ENCODE data around the gene TSPAN15. TPM values are rescaled to one million over a fixed set of nuclear protein-coding genes. Genes with fewer than 3 reads are reported as not detected.

Gene TSPAN15
- total RNA-seq, 4 donors from 2014 or later, result 17.2 to 58.1 (median 24.4) TPM

DNA sequence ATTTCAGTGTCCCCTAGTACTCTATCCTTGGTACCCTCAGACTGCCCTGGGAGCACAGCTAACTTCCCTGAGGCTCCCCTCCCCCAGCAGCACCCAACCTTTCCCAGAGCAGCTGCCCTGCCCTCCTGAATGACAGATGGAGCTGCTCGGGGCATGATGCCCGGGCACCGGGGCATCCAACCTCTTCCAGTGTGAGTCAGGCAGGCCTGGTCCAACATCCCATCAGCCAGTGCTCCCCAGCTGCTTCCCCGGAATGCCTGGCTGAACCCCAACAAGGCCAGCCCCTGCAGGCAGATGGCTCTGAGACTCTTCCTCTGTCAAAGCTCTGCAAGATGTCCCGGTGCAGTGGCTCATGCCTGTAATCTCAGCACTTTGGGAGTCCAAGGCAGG, 11.9 kb upstream of the TSPAN15 start:
- Histone ChIP-seq H3K27me3 (no peaks in the 10 kb centered on the region), H3K27ac (peak overlapping the region; percentile 68 to 71), H3K36me3 (no peaks in the 10 kb centered on the region), H3K4me1 (peaks cover 0 to 11% of the 10 kb centered on the region in 2 donors), H3K9me3 (no peaks in the 10 kb centered on the region), H3K4me3 (no peak overlapping the region)
- peak; percentile 45 to 54 for DNase-seq
- TF ChIP-seq, protein P1, sequence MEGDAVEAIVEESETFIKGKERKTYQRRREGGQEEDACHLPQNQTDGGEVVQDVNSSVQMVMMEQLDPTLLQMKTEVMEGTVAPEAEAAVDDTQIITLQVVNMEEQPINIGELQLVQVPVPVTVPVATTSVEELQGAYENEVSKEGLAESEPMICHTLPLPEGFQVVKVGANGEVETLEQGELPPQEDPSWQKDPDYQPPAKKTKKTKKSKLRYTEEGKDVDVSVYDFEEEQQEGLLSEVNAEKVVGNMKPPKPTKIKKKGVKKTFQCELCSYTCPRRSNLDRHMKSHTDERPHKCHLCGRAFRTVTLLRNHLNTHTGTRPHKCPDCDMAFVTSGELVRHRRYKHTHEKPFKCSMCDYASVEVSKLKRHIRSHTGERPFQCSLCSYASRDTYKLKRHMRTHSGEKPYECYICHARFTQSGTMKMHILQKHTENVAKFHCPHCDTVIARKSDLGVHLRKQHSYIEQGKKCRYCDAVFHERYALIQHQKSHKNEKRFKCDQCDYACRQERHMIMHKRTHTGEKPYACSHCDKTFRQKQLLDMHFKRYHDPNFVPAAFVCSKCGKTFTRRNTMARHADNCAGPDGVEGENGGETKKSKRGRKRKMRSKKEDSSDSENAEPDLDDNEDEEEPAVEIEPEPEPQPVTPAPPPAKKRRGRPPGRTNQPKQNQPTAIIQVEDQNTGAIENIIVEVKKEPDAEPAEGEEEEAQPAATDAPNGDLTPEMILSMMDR (IDR thresholded peaks at IDR 0.05), result no peak
- no peak for TF ChIP-seq POLR2A (IDR thresholded peaks at IDR 0.05)
- intact Hi-C loops (cut with DNase I; ENCODE audit: low total_unique reads), result no loop called here

DNA sequence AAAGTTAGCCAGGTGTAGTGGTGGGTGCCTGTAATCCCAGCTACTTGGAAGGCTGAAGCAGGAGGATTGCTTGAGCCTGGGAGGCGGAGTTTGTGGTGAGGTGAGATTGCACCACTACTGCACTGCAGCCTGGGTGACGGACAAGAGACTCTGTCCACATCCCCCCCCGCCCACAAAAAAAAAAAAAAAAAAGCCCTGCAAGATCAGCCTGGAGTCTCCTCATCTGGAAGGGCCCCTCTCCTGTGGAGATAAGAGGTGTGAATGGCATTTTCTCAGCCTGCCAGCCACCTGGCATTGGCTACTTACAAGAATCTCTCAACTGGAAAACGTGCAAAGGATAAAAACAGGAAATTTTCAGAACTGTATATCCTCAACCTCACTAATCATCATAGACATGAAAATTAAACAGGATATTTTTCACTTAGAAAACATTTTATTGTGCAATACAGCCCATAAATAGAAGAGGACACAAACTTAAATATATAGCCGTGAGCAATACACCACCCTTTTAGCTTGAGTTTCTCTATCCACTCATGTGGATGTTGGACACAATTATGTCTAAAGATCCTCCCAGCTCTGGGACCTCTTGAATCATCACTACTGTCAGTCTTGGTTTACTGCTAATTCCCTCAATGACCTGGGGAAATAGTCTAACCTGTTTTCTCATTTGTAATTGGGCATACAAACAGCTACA, 11.3 kb upstream of the TSPAN15 start:
- peak overlapping the region; percentile 68 to 71 for H3K27ac ChIP-seq
- H3K9me3 ChIP-seq, result no peaks in the 10 kb centered on the region
- peaks cover 0 to 11% of the 10 kb centered on the region in 2 donors for H3K4me1 ChIP-seq
- H3K27me3 ChIP-seq, result no peaks in the 10 kb centered on the region
- H3K36me3 ChIP-seq, result no peaks in the 10 kb centered on the region
- intact Hi-C loops (cut with DNase I; ENCODE audit: low total_unique reads), result no loop called here
- no peak overlapping the region for H3K4me3 ChIP-seq
- no peak for TF ChIP-seq POLR2A (IDR thresholded peaks at IDR 0.05)
- TF ChIP-seq, protein P1 (IDR thresholded peaks at IDR 0.05), result no peak
- DNase-seq, result peak in 1 of 2 donors; percentile 65

DNA sequence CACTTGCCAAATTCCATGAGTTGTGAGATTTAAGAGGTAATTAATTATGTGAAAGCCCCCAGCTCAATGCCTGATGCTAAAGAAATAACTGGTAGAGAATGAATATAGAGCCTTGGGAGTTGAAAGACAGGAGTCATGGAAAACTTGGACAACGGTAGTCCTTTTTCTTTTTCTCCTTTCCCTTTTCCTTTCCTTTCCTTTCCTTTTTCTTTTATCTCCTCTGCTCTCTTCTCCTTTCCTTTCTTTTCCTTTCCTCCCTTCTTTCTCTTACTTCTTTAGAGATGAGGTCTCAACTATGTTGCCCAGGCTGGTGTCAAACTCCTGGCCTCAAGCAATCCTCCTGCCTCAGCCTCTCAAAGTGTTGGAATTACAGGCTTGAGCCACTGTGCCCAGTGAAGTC, 7.9 kb upstream of the TSPAN15 start:
- intact Hi-C loops (cut with DNase I; ENCODE audit: low total_unique reads), result no loop called here
- TF ChIP-seq, protein P1 (IDR thresholded peaks at IDR 0.05), result no peak
- no peak for TF ChIP-seq POLR2A (IDR thresholded peaks at IDR 0.05)
- peaks cover 0 to 11% of the 10 kb centered on the region in 2 donors for H3K4me1 ChIP-seq
- H3K27me3 ChIP-seq, result no peaks in the 10 kb centered on the region
- H3K9me3 ChIP-seq, result no peaks in the 10 kb centered on the region
- DNase-seq, result no peak
- no peak overlapping the region for H3K27ac ChIP-seq
- H3K36me3 ChIP-seq, result no peaks in the 10 kb centered on the region
- no peak overlapping the region for H3K4me3 ChIP-seq

DNA sequence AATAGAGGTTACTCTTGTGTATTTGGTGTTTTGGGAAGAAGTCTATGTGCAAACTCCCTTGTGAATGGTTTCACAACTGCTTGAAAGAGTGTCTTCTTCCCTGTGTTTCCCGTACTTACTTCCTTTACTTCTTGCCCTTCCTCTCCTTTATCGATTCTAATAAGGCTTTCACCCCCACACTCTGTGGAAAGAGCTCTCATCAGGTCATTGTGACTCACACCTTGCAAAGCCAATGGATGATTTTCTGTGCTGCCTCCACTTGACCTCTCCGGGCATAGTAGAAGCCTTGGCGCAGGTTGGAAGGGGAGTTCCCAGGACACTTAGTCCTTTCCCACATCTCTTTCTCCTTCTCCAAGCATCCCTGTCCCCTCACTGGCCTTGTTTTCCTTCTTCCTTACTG, 6.2 kb upstream of the TSPAN15 start:
- no peaks in the 10 kb centered on the region for H3K27me3 ChIP-seq
- H3K4me3 ChIP-seq, result no peak overlapping the region
- no peak for TF ChIP-seq POLR2A (IDR thresholded peaks at IDR 0.05)
- TF ChIP-seq, protein P1 (IDR thresholded peaks at IDR 0.05), result no peak
- peak overlapping the region in 1 of 2 donors; percentile 72 for H3K27ac ChIP-seq
- intact Hi-C loops (cut with DNase I; ENCODE audit: low total_unique reads), result no loop called here
- H3K9me3 ChIP-seq, result no peaks in the 10 kb centered on the region
- H3K4me1 ChIP-seq, result no peaks in the 10 kb centered on the region
- H3K36me3 ChIP-seq, result no peaks in the 10 kb centered on the region
- DNase-seq, result no peak

DNA sequence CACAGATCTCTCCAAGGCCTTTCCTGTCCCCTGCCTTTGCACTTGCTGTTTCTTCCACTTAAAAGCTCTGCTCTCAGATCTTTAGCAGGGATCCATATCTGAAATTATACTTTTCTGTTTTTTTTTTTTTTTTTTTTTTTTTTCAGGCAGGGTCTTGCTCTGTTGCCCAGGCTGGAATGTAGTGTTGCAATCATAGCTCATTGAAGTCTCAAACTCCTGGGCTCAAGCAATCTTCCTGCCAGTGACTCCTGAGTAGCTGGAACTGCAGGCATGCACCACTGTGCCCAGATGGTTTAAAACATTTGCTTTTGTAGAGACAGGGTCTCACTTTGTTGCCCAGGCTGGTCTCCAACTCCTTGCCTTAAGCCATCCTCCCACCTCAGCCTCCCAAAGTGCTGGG, 5.0 kb upstream of the TSPAN15 start:
- DNase-seq, result no peak
- H3K27ac ChIP-seq, result peak overlapping the region; percentile 46 to 72
- intact Hi-C loops (cut with DNase I; ENCODE audit: low total_unique reads), result no loop called here

More for the DNA sequence above, 5.0 kb upstream of the TSPAN15 start:
- no peaks in the 10 kb centered on the region for H3K36me3 ChIP-seq
- no peaks in the 10 kb centered on the region for H3K9me3 ChIP-seq
- no peaks in the 10 kb centered on the region for H3K27me3 ChIP-seq
- no peak overlapping the region for H3K4me3 ChIP-seq
- H3K4me1 ChIP-seq, result no peaks in the 10 kb centered on the region
- TF ChIP-seq, protein P1 (IDR thresholded peaks at IDR 0.05), result no peak
- TF ChIP-seq POLR2A (IDR thresholded peaks at IDR 0.05), result no peak
